PFSK-1 (cell line): ENCODE results near the gene KLHL17.

Source experiments
- FOXP2 ChIP-seq: optimal IDR thresholded peaks from 2 replicates; pipeline ENCODE3; 2011; ENCODE audit warnings: borderline replicate concordance, control low read depth, inconsistent platforms; ENCODE audit not compliant: insufficient read depth; ENCODE audit errors: extremely low read length, extremely low read depth
- POLR2AphosphoS5 ChIP-seq: IDR thresholded peaks from 2 replicates; pipeline ENCODE4 v1.6.1; 2012; ENCODE audit warnings: low read depth, mild to moderate bottlenecking, control low read depth, low read length, moderate library complexity
- SIN3A ChIP-seq: IDR thresholded peaks from 2 replicates; pipeline ENCODE4 v1.6.1; 2012; ENCODE audit warnings: mild to moderate bottlenecking, low read length, moderate library complexity, borderline replicate concordance; ENCODE audit not compliant: insufficient read depth
- TAF1 ChIP-seq: IDR thresholded peaks from 2 replicates; pipeline ENCODE4 v1.6.1; 2012; ENCODE audit warnings: low read length, control low read depth, borderline replicate concordance; ENCODE audit not compliant: insufficient read depth
- TF ChIP-seq, protein P1 (sequence below), 2 experiments: IDR thresholded peaks; 2 replicates each; pipeline versions ENCODE4 v1.6.1 to v1.8.0; 2011 to 2012; ENCODE audit warnings: low read depth in 2 of 2, low read length in 2 of 2, control low read depth in 1 of 2, inconsistent platforms in 1 of 2, mild to moderate bottlenecking in 1 of 2, moderate library complexity in 1 of 2; ENCODE audit not compliant: insufficient read depth in 1 of 2

Gene KLHL17

GRCh38 chr1:981955-982558 lies 21.7 kb downstream of the KLHL17 start, which contains the start of gene PERM1:
TSS of gene PERM1 (minus strand) at chr1:982093. CDS start at chr1:981029, 1,064 bp downstream.
- no peak for TF ChIP-seq TAF1
- TF ChIP-seq FOXP2 = no peak
- no peak for TF ChIP-seq SIN3A
- no peak for TF ChIP-seq POLR2AphosphoS5
- TF ChIP-seq, protein P1, sequence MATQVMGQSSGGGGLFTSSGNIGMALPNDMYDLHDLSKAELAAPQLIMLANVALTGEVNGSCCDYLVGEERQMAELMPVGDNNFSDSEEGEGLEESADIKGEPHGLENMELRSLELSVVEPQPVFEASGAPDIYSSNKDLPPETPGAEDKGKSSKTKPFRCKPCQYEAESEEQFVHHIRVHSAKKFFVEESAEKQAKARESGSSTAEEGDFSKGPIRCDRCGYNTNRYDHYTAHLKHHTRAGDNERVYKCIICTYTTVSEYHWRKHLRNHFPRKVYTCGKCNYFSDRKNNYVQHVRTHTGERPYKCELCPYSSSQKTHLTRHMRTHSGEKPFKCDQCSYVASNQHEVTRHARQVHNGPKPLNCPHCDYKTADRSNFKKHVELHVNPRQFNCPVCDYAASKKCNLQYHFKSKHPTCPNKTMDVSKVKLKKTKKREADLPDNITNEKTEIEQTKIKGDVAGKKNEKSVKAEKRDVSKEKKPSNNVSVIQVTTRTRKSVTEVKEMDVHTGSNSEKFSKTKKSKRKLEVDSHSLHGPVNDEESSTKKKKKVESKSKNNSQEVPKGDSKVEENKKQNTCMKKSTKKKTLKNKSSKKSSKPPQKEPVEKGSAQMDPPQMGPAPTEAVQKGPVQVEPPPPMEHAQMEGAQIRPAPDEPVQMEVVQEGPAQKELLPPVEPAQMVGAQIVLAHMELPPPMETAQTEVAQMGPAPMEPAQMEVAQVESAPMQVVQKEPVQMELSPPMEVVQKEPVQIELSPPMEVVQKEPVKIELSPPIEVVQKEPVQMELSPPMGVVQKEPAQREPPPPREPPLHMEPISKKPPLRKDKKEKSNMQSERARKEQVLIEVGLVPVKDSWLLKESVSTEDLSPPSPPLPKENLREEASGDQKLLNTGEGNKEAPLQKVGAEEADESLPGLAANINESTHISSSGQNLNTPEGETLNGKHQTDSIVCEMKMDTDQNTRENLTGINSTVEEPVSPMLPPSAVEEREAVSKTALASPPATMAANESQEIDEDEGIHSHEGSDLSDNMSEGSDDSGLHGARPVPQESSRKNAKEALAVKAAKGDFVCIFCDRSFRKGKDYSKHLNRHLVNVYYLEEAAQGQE (IDR thresholded peaks at IDR 0.05; ENCODE audit: insufficient read depth in 1 of 2, low read depth in 2 of 2, low read length in 2 of 2) = no peak

DNA sequence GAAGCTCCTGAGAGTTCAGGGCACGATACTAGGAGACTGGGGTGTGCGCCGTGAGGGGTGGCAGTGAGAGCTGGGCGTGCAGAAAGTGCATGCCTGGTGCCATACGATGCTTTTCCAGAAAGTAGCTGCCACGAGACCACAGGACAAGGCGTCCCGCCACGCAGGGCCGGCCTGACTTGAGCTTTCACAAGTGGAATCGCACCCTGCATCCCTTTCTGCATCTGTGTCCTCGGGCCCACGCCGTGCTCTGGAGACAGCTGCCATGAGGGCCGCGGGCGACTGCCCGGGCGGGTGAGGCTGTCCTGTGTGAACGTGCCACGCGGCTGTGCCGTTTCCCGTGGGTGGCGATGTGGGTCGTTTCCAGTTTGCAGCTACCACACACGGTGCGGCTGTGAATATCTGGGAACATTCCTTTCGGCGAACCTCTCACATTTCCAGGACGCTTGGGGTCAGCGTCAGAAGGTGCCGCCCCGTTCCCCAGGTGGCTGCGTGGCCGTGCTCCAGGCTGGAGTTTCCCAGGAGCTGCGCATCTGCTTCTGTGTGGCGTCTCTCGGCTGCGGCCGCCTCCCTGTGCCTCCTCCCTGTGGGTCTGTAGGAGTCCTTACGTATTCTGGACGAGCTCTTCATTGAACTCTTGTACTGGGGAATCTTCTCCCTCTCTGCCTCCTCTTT lies 22.5 kb downstream of the KLHL17 start:
- no peak for TF ChIP-seq FOXP2
- no peak for TF ChIP-seq POLR2AphosphoS5
- no peak for TF ChIP-seq SIN3A
- TF ChIP-seq, protein P1 (IDR thresholded peaks at IDR 0.05; ENCODE audit: insufficient read depth in 1 of 2, low read depth in 2 of 2, low read length in 2 of 2) = no peak
- no peak for TF ChIP-seq TAF1

DNA sequence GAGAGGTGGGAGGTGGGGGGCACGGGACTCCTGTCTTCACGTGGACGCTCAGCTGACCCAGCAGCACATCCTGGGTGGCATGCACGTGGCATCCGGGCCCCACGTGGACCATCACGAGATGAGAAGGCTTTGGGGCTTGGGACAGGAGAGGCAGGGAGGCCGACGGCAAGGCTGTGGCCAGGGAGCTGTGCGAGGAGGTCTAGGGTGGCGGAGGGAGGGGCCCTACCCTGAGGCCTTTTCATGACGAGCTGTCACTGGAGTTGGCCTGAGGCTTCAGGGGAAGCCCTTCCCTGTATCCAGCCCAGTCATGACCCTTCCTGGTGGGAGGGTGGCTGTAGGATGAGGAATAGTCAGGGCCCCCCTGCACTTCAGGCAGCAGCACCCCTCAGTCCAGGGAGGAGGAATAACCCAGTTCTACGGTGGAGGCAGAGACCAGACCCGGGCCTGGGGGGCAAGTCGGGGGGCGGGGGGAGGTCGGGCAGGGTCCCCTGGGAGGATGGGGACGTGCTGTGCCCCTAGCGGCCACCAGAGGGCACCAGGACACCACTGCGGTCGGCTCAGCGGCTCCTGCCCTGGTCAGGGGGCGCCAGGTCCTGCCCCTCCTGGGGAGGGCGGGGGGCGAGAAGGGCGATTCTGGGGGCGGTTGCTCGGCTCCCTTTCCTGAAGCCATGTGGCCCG lies 23.6 kb downstream of the KLHL17 start:
- TF ChIP-seq, protein P1 (IDR thresholded peaks at IDR 0.05; ENCODE audit: insufficient read depth in 1 of 2, low read depth in 2 of 2, low read length in 2 of 2) = no peak
- TF ChIP-seq TAF1 (no peak), POLR2AphosphoS5 (no peak), FOXP2 (no peak), SIN3A (no peak)

- TF ChIP-seq POLR2AphosphoS5 (no peak), FOXP2 (no peak), SIN3A (no peak), TAF1 (no peak)
- TF ChIP-seq, protein P1 (IDR thresholded peaks at IDR 0.05; ENCODE audit: insufficient read depth in 1 of 2, low read depth in 2 of 2, low read length in 2 of 2) = no peak
These were observed 24.1 kb downstream of the KLHL17 start for GRCh38 chr1:984476-984814.
